Activated T-helper 9 cell treated with anti-CD3 and anti-CD28 coated beads, Interleukin-2, amount 50 U/mL, for 16 hours (primary cell): ENCODE data around the gene DHCR24.
"Not testable (repeated sequence)": the region's sequence is repeated elsewhere in the genome, so short reads cannot be mapped to it uniquely, and the experiment has no call there.

Experiments
- DNase-seq: peaks from one replicate; pipeline ENCODE4 v3.0.0-alpha.2; 2020; ENCODE audit warnings: low read depth

DHCR24 gene, protein sequence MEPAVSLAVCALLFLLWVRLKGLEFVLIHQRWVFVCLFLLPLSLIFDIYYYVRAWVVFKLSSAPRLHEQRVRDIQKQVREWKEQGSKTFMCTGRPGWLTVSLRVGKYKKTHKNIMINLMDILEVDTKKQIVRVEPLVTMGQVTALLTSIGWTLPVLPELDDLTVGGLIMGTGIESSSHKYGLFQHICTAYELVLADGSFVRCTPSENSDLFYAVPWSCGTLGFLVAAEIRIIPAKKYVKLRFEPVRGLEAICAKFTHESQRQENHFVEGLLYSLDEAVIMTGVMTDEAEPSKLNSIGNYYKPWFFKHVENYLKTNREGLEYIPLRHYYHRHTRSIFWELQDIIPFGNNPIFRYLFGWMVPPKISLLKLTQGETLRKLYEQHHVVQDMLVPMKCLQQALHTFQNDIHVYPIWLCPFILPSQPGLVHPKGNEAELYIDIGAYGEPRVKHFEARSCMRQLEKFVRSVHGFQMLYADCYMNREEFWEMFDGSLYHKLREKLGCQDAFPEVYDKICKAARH

DNA sequence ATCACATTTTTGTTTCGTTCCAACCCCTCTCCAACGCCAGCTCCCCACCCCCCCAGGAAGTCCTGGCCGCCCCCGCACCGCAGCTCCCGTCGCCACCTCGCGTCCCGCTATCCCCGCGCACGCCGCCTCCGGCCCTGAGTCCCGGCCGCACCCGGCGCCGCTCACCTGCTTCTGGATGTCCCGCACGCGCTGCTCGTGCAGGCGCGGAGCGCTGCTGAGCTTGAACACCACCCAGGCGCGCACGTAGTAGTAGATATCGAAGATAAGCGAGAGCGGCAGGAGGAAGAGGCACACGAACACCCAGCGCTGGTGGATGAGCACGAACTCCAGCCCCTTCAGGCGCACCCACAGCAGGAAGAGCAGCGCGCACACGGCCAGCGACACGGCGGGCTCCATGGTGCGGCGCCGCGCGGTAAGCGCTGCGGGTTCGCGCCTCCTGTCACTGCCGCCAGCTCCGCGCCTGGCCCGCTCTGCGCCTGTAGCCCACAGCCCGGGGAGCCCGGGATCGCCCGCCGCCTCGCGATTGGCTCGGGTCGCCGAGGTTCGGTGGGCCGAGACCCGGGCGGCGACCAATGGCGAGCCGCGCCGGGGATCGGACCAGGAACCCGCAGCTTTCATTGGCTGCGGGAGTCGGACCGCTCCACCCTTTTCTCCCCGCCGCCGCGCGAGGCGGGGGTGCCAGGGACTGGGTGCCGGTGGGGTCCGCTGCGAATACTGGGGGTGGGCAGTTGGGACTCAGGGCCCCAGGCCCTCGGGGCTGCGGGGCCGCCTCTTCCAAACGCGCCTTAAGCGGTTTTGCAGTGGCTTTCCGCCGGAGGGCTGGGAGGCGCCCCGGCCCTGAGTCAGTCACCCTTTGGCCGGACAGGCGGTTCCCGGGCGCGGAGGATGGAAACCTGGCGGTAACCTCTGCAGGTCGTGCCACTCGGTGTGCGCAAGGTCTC is at the start of gene DHCR24:
Gene DHCR24, minus strand, starts transcription at position 472 of the 941 bp plus-strand sequence. Its CDS starts 76 bp downstream, at position 396.
- DNase-seq: peak; percentile 70

DNA sequence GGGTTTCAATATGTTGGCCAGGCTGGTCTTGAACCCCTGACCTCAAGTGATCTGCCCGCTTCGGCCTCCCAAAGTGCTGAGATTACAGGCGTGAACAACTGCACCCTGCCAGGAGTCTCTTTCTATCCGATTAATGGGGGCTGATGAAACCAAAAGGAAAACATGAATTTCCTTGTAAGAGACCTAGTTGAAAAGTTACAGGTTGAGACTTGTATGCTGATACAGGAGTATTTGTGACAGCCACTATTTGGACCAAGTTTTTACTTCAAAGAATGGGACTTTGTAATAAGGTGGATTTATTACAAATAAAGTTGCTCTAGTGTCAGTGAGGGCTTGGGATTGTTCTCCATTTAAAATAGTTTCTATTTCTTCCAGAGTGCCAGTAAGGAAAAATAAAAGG is 49.8 kb upstream of the DHCR24 start:
- no peak for DNase-seq

- DNase-seq: no peak
Measured at GRCh38 chr1:54934869-54935268, 47.9 kb upstream of the DHCR24 start.

DNA sequence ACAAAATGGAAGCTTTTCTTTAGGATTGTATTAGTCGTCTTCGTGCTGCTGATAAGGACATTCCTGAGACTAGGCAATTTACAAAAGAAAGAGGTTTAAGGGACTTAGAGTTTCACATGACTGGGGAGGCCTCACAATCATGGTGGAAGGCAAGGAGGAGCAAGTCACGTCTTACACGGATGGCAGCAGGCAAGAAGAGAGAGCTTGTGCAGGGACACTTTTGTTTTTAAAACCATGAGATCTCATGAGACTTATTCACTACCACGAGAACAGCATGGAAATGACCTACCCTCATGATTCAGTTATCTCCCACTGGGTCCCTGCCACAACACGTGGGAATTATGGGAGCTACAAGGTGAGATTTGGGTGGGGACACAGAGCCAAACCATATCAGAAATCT is 47.1 kb upstream of the DHCR24 start:
- not testable (repeated sequence) for DNase-seq

DNA sequence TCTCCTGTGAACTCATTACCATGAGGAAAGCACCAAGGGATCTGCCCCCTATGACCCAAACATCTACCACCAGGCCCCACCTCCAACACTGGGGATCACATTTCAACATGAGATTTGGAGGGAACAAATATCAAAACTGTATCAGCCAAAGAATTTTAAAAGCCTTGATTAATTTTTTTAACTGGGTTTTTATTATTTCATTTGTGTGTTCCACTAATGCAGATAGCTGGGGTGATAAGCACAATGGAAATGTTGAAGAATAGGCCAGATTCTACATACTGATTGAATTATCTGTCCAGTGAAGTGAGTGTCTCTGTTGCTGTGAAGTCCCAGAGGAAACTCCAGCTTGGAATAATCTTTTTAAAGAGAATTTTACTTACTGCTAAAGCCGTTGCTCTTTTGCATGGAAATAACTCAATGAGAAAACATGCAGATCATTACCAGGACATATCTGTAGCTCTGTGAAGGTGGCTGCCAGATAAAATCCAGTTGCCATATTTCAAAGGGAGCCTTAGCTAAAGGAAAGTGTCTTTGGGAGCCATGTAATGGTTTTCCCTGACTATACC is 44.4 kb upstream of the DHCR24 start:
- DNase-seq: no peak

DNA sequence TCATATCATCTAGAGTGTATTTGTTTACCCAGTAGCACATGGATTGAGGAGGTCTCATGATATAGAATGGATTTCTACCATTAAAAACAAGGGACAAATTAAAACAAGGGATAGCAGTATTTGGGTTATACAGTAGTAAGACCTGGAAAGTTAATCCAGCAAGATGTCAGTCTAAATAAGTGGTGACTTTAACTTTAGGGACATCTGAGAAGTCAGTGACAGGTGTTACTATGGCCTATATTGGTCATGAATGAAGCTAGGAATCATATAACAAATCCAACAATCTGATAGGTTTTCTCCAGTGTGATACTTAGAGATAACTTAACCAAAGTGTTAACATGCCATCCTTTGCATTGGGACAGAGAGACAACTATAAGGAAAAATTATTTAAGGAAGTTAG is 42.7 kb upstream of the DHCR24 start:
- no peak for DNase-seq

DNA sequence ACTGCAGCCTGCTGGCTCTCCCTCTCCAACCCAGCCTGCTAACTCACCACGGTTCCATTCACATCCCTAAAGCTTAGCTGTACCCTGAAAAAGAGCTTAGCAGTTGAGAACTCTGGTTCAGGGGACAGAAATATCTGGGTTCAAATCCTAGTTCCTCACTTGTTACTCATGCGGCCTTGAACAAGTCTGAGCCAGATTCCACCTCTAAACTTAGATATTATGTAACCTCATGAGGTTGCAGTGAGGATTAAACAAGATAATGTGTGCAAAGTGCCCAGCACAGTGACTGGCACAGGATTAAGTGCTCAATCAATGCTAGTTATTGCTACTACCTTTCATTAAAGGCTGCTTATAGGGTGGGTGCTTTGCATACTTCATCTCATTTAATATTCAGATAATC is 41.3 kb upstream of the DHCR24 start:
- no peak for DNase-seq

GRCh38 chr1:54927472-54928240 is 40.7 kb upstream of the DHCR24 start:
- DNase-seq: no peak

- DNase-seq: no peak
Measured at GRCh38 chr1:54926970-54927369, 40.0 kb upstream of the DHCR24 start.

GRCh38 chr1:54922921-54923421 is 36.0 kb upstream of the DHCR24 start:
- no peak for DNase-seq

DNA sequence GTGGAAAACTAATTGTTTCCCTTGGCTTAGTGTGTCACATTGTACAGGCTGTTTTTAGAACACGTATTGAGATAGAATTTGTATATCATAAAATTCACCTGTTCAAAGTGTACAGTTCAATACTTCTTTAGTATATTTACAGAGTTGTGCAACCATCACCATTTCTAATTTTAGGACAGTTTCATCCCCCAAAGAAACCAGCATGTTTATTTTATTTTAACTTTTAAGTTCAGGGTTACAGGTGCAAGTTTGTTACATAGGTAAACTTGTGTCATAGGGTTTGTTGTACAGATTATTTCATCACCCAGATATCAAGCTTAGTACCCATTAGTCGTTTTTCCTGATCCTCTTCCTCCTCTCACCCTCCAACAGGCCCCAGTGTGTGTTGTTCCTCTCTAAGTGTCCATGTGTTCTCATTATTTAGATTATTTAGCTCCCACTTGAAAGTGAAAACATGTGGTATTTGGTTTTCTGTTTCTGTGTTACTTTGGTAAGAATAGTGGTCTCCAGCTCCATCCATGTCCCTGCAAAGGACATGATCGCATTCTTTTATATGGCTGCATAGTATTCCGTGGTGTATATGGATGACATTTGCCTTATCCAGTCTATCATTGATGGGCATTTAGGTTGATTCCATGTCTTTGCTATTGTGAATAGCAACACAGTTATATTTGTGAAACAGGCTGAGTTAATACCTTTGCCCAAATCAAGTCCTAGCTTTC is 35.2 kb upstream of the DHCR24 start:
- DNase-seq: no peak

- no peak for DNase-seq
Measured at GRCh38 chr1:54919367-54920359, 32.7 kb upstream of the DHCR24 start.

DNA sequence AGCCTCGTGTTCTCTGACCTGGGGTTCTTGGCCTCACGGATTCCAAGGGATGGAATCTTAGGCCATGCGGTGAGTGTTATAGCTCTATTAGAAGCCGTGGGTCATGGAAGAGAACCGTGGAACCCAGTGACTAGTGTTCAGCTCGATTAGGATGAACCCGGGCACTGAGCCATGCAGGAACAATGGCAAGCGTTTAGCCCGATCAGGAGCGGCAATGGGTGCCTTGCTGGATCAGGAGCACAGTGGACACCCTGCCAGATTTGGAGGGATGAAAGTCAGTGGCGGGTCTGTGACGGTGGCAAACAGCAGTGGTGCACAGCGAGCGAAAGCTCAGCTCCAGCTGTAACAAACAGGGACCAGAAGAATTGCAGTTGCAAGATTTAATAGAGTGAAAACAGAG is 24.1 kb upstream of the DHCR24 start:
- not testable (repeated sequence) for DNase-seq

GRCh38 chr1:54906586-54906985 is 19.6 kb upstream of the DHCR24 start:
- DNase-seq: no peak

DNA sequence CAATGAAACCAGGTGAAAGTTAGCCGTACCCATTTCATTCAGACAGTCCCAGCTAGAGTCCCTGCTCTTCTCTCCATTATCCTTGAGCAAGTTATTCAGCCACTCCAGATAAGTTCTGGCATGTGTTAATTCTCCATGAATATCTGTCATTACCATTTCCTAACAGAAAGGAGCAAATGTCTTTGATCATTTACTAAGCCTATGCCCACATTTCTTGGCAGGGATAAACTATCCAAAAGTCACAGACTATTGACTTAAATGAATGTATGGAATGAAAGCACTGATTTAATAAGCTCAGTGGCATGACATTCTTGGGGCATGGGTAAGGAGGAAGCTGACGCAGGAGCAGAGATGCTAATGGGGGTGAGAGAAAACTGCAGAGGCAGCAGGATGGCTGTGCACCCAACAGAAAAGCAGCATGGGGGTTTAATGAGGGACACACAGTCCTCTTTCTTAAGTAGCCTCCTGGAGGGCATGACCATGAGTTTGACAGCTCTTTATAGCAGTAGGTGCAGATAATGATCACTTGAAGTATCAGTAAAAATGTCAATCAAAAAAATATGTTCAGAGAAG is 17.6 kb upstream of the DHCR24 start:
- no peak for DNase-seq

GRCh38 chr1:54894271-54894670 is 7.3 kb upstream of the DHCR24 start:
- no peak for DNase-seq

DNA sequence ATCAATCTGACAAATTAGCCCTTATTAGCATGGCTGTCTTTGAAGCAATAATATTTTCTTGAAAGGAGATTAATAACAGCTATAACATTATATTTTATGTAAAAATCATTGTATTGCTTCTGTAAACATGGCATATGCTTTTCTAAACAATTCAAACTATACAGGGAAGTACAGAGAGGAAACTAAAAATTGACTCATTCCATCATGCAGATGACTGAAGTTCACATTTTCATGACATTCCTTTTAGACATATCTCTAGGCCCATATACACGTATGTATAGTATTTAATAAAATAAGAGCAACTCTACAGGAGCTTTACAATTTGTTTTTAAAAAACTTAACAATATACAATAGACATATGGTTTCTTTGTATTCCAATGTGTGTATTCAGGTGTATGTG is 5.6 kb upstream of the DHCR24 start:
- DNase-seq: no peak

- DNase-seq: no peak
Measured at GRCh38 chr1:54889132-54889725, 2.2 kb upstream of the DHCR24 start.
